GM12872 (cell line): ENCODE measurements around the gene EYS.

Experiments
- TF ChIP-seq, protein P1 (sequence below): IDR thresholded peaks from 3 replicates; pipeline ENCODE4 v1.5.1; 2011; ENCODE audit warnings: low read depth, mild to moderate bottlenecking, low read length, moderate library complexity; ENCODE audit not compliant: insufficient read depth

EYS gene

DNA sequence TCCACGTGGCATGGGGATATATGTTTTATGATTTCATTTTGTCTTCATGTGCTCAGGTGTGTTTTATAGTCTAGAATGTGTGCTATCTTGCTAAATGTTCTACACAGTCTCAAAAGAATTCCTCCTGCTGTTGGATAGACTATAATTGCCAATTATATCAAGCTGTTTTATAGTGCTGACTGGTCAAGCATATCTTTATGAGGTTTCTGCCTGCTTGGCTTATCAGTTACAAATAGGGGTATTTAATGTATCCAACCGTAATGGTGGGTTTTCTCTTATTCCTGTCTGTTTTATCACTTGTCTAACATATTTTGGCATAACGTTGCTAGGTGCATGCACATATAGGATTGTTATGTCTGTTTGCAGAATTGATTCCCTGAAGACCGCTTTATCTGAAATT, 201.3 kb downstream of the EYS start:
- TF ChIP-seq, protein P1, sequence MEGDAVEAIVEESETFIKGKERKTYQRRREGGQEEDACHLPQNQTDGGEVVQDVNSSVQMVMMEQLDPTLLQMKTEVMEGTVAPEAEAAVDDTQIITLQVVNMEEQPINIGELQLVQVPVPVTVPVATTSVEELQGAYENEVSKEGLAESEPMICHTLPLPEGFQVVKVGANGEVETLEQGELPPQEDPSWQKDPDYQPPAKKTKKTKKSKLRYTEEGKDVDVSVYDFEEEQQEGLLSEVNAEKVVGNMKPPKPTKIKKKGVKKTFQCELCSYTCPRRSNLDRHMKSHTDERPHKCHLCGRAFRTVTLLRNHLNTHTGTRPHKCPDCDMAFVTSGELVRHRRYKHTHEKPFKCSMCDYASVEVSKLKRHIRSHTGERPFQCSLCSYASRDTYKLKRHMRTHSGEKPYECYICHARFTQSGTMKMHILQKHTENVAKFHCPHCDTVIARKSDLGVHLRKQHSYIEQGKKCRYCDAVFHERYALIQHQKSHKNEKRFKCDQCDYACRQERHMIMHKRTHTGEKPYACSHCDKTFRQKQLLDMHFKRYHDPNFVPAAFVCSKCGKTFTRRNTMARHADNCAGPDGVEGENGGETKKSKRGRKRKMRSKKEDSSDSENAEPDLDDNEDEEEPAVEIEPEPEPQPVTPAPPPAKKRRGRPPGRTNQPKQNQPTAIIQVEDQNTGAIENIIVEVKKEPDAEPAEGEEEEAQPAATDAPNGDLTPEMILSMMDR: no peak

DNA sequence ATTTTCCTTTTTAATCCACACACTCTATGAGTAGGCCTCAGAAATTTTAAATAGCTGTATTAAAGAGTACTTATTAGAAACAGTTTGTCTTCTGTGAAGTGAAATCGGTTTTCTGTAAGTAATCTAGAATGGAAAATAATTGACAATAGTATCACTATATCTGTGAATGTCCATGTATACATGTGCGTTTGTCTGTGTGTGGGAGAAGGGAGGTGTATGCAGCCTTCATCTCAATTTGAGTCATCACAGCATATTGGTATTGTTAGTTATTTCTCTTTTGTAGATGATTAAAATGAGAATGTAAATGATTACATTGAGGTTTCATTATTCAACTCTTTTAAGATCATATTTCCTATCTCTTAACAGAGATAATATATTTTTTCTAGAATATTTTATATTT, 206.0 kb downstream of the EYS start:
- TF ChIP-seq, protein P1: no peak

DNA sequence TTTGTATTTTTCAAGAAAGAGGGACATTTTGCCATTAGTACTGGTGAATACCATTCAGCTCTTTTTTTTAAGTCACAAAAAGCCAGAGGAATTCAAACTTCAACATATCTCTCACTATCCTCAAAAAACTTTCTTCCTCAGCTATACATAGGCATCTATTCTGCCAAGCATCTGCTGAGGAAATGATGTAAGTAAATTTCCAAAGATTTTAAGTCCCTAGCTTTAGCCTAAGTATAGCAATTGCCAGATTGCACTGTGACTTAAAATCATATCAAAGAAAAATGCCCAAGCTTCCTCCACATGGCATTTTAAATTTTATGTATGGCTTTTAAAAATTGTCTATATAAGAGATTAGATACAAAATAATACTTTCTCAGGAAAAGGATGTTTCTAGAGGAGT, 237.4 kb downstream of the EYS start:
- TF ChIP-seq, protein P1: no peak

DNA sequence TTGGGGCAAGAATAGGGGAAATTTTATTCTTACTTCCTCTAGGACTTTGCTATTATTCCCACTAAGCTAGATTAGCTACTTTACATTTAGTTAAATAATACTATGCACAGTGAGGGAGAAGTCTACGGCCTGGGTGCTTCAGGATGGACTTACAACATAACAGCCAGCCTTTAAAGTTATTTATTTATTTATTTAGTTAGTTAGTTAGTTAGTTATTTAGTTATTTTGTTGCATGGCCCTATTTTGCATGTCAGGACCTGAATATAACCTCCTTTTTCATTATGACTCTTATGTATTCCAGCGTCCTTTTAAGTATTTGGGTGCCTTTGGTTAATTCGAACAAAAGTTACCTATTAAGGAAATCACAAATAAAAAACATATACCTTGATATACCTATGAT, 238.7 kb downstream of the EYS start:
- TF ChIP-seq, protein P1: no peak

DNA sequence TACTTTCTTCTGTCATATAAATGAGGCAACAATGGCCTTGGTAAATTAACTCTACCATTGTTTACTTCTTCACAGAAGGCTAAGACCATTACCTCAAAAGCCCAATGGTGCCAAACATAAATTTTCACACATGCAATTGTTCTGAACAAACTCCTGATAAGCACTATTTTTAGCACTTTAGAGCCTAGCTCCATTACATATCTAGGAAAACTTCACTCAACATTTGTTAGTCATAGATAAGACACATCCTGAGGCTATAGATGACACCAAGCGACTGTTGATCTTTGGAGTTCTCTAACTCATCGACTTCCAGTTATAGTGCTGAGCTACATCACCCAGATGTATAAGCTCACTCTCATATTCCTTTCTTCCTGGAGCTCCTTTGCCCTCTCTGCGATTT, 245.9 kb downstream of the EYS start:
- TF ChIP-seq, protein P1: no peak

DNA sequence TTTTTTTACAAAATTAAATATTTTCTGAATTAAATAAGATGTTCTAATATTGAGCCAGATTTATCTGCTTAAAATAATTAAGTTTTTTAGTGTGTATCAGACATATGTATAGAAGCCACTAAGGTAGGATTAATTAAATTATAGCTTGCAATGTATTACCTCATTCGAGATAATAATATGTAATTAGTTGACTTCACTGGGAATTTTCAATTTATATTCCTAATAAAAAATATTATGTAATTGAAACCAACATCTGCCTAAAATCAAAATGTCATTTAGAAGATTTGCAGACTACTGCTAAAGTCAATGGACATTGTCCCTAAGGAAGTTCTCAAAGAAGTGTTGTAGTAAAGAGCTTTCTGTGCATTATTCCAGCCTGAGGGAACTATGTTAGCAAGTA, 254.7 kb downstream of the EYS start:
- TF ChIP-seq, protein P1: no peak

DNA sequence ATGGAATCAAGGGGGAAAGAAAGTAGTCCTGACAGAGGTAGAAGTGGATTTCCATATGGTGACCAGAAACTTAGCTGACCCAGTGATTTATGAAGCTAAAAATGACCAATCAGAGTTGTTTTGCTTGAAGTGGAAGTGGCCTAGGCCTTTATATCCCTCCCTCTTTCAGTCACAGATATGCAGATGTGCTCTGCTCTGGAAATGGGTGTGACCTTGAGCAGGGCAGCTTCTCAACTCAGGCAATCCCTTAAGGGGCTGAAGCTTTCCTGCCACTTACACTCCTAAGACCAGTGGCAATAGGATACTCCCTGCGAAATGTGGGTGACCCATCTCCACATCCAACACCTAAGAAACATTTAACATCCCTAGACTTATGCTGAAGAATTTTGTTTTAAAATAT, 256.6 kb downstream of the EYS start:
- TF ChIP-seq, protein P1: no peak

DNA sequence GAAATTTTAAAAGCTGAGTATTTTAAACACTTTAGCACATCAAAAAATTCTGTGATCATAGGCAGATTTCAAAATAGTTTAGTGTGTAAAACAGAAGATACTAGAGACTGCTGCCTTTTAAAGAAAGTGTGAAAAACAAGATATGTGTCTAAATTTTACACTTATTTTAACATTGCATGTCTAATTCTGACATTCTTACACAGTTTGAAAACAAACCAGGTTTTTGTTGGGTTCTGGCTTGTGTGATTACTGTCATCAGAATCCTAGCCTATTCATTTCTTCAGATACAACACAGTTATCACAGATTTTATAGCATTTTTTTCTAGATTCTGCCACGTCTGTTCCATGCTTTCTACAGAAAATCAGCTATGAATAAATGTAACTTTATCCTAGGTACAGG, 257.1 kb downstream of the EYS start:
- TF ChIP-seq, protein P1: no peak
